ENCODE measurements around the gene CAMK1D.

Gene CAMK1D

GRCh38 chr10:12586741-12587140, 237.4 kb downstream of the CAMK1D start:
- no peak for TF ChIP-seq ZNF8 (CRISPR knock-in tag; IDR thresholded peaks at IDR 0.05)
- TF ChIP-seq SNAI2 (CRISPR knock-in tag; IDR thresholded peaks at IDR 0.05), result no peak
- TF ChIP-seq ESRRG (CRISPR knock-in tag; IDR thresholded peaks at IDR 0.05), result no peak
- TF ChIP-seq ZFP3 (CRISPR knock-in tag; IDR thresholded peaks at IDR 0.05), result no peak
- TF ChIP-seq TCF4 (CRISPR knock-in tag; IDR thresholded peaks at IDR 0.05; ENCODE audit: borderline replicate concordance), result no peak
- no peak for ATAC-seq

GRCh38 chr10:12587451-12587888, 238.1 kb downstream of the CAMK1D start:
- no peak for ATAC-seq
- TF ChIP-seq TSHZ2 (CRISPR knock-in tag; IDR thresholded peaks at IDR 0.05) (no peak), ZNF565 (CRISPR knock-in tag; conservative IDR thresholded peaks at IDR 0.05; ENCODE audit: low read depth) (no peak), CSRNP3 (CRISPR knock-in tag; IDR thresholded peaks at IDR 0.05) (no peak), BACH2 (CRISPR knock-in tag; IDR thresholded peaks at IDR 0.05; ENCODE audit: borderline replicate concordance) (no peak), SNAI2 (CRISPR knock-in tag; IDR thresholded peaks at IDR 0.05) (no peak)

GRCh38 chr10:12588091-12588860, 238.9 kb downstream of the CAMK1D start:
- ATAC-seq, result no peak
- no peak for TF ChIP-seq CSDC2 (CRISPR knock-in tag; IDR thresholded peaks at IDR 0.05)
- TF ChIP-seq TCF4 (CRISPR knock-in tag; IDR thresholded peaks at IDR 0.05; ENCODE audit: borderline replicate concordance), result no peak
- no peak for TF ChIP-seq PPARA (CRISPR knock-in tag; IDR thresholded peaks at IDR 0.05; ENCODE audit: borderline replicate concordance)
- TF ChIP-seq BACH2 (CRISPR knock-in tag; IDR thresholded peaks at IDR 0.05; ENCODE audit: borderline replicate concordance), result no peak
- no peak for TF ChIP-seq TSHZ2 (CRISPR knock-in tag; IDR thresholded peaks at IDR 0.05)
- no peak for TF ChIP-seq ZFP30 (CRISPR knock-in tag; IDR thresholded peaks at IDR 0.05)
- TF ChIP-seq ZC3H10 (CRISPR knock-in tag; IDR thresholded peaks at IDR 0.05), result no peak
- TF ChIP-seq CSRNP3 (CRISPR knock-in tag; IDR thresholded peaks at IDR 0.05), result no peak
- no peak for TF ChIP-seq POU6F1 (CRISPR knock-in tag; IDR thresholded peaks at IDR 0.05; ENCODE audit: borderline replicate concordance, low read depth)
- no peak for TF ChIP-seq SNAI2 (CRISPR knock-in tag; IDR thresholded peaks at IDR 0.05)
- no peak for TF ChIP-seq ZNF565 (CRISPR knock-in tag; conservative IDR thresholded peaks at IDR 0.05; ENCODE audit: low read depth)
- no peak for TF ChIP-seq PATZ1 (CRISPR knock-in tag; IDR thresholded peaks at IDR 0.05; ENCODE audit: borderline replicate concordance)
- TF ChIP-seq GLIS3 (CRISPR knock-in tag; IDR thresholded peaks at IDR 0.05), result no peak
- no peak for TF ChIP-seq RARB (CRISPR knock-in tag; IDR thresholded peaks at IDR 0.05)
- TF ChIP-seq ISL1 (CRISPR knock-in tag; IDR thresholded peaks at IDR 0.05), result no peak
- no peak for TF ChIP-seq ZNF8 (CRISPR knock-in tag; IDR thresholded peaks at IDR 0.05)
- no peak for TF ChIP-seq TOX (CRISPR knock-in tag; IDR thresholded peaks at IDR 0.05; ENCODE audit: borderline replicate concordance)
- TF ChIP-seq OSR1 (CRISPR knock-in tag; IDR thresholded peaks at IDR 0.05), result no peak
- TF ChIP-seq ZFP3 (CRISPR knock-in tag; IDR thresholded peaks at IDR 0.05), result no peak

Measured in SK-N-SH treated with all-trans-retinoic acid at 6 μM for 48 hours (cell line).